ENCODE results near the gene UNC80.

Gene UNC80

DNA sequence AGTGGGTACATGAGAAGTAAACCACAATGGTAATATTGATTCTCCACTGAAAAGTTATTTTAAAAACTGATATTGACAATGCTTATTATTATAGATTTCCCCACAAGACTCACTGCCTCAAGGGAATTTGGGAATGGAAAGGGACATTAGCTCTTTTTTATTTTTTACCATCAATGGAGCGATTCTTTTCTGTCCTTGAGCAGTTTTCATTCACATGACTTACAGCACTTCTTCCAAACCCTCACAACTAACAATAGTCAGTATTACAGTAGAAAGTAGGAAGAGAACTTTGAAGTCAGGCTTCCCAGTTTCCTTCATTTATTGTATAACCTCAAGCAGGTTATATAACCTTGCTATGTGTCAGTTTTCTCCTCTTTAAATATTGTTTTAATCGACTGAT, 4.3 kb upstream of the UNC80 start:
- Mint-ChIP-seq H3K36me3 (ENCODE audit: low read depth) (no peaks in the 10 kb centered on the region), H3K27me3 (ENCODE audit: low read depth) (peaks cover 19% of the 10 kb centered on the region), H3K4me3 (no peak overlapping the region), H3K4me1 (no peaks in the 10 kb centered on the region), H3K27ac (no peak overlapping the region), H3K9me3 (no peaks in the 10 kb centered on the region)
- TF ChIP-seq, protein P1, sequence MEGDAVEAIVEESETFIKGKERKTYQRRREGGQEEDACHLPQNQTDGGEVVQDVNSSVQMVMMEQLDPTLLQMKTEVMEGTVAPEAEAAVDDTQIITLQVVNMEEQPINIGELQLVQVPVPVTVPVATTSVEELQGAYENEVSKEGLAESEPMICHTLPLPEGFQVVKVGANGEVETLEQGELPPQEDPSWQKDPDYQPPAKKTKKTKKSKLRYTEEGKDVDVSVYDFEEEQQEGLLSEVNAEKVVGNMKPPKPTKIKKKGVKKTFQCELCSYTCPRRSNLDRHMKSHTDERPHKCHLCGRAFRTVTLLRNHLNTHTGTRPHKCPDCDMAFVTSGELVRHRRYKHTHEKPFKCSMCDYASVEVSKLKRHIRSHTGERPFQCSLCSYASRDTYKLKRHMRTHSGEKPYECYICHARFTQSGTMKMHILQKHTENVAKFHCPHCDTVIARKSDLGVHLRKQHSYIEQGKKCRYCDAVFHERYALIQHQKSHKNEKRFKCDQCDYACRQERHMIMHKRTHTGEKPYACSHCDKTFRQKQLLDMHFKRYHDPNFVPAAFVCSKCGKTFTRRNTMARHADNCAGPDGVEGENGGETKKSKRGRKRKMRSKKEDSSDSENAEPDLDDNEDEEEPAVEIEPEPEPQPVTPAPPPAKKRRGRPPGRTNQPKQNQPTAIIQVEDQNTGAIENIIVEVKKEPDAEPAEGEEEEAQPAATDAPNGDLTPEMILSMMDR (IDR thresholded peaks at IDR 0.05; ENCODE audit: unreplicated experiment in 3 of 3): no peak

DNA sequence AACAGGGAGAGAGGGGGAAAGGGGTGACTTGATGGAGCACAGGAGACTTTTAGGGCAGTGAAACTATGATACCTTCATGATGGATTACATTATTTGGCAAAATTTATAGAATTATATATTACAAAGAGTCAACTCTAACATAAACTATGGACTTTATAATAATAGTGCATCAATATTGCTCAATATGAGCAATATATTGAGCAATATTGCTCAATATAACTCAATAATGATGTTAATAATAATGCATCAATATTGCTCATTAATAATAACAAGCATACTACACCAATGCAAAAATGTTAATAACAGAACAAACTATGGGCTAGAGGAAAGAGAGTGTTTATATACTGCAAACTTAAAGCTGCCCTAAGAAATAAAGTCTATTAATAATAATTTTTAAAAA, 3.1 kb upstream of the UNC80 start:
- H3K4me1 Mint-ChIP-seq: no peaks in the 10 kb centered on the region
- TF ChIP-seq, protein P1 (IDR thresholded peaks at IDR 0.05; ENCODE audit: unreplicated experiment in 3 of 3): no peak
- H3K9me3 Mint-ChIP-seq: no peaks in the 10 kb centered on the region
- H3K27me3 Mint-ChIP-seq (ENCODE audit: low read depth): peaks cover 25% of the 10 kb centered on the region
- H3K4me3 Mint-ChIP-seq: peak overlapping the region in 1 of 3 experiments; percentile 42
- no peak overlapping the region for H3K27ac Mint-ChIP-seq
- H3K36me3 Mint-ChIP-seq (ENCODE audit: low read depth): no peaks in the 10 kb centered on the region

DNA sequence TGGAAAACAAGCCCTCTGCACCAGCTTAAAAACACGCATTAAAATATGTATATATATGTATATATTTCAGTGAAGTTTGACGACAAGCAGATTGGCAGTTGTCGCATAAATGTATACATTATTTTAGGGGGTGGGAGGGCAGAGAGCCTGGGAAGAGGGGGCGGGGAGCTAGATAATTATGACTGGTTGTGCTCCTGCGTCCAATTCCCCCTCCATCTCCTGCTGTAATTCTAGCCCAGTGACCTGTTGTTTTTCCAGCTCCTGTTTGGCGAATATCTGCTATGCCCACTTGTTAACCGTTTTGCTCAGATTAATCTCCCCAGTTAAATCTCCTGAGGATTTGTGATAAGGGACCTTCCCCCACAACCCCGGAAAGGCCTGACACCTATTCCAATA, 656 bp downstream of the UNC80 start:
- Mint-ChIP-seq H3K27me3 (ENCODE audit: low read depth) (peaks cover 38% of the 10 kb centered on the region), H3K27ac (no peak overlapping the region), H3K36me3 (ENCODE audit: low read depth) (no peaks in the 10 kb centered on the region), H3K4me1 (no peaks in the 10 kb centered on the region), H3K4me3 (peak overlapping the region; percentile 78 to 83 (median 82)), H3K9me3 (no peaks in the 10 kb centered on the region)
- TF ChIP-seq, protein P1 (IDR thresholded peaks at IDR 0.05; ENCODE audit: unreplicated experiment in 3 of 3): no peak

DNA sequence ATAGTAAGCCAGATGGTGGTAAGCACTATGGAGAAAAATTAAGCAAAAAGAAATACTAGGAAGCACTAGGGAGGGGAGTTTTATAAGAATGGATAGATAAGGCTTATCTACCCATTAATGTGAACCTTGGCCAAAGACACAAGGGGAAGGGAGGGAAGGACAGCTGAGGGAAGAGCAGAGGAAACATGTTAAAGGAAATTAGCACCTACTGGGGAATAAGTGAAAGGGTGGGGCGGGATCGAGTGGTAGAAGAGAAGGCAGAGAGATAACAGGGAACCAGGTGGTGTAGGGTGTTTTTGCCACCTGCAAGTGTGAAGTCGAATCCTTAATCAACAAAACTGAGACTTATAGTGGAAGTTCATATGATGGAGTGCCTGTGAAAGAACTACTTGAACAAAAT, 1.7 kb downstream of the UNC80 start:
- Mint-ChIP-seq H3K27me3 (ENCODE audit: low read depth) (peaks cover 39% of the 10 kb centered on the region), H3K36me3 (ENCODE audit: low read depth) (no peaks in the 10 kb centered on the region), H3K9me3 (no peaks in the 10 kb centered on the region), H3K27ac (no peak overlapping the region), H3K4me1 (no peaks in the 10 kb centered on the region), H3K4me3 (peak overlapping the region in 2 of 3 experiments; percentile 33 to 46)
- TF ChIP-seq, protein P1 (IDR thresholded peaks at IDR 0.05; ENCODE audit: unreplicated experiment in 3 of 3): no peak

DNA sequence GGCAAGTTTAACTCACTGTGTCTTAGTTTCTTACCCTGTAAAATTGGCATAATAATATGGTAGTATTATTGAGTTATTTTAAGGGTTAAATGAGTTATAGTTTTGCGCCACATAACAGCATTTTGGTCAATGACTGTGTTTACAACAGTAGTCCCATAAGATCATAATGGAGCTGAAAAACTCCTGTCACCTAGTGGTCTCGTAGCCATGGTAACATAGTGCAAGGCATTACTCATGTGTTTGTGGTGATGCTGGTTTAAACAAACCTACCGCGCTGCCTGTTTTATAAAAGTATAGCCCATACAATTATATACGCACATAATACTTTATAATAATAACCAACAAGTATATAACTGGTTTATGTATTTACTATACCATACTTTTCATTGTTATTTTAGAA, 15.8 kb downstream of the UNC80 start:
- no peaks in the 10 kb centered on the region for H3K4me1 Mint-ChIP-seq
- TF ChIP-seq, protein P1 (IDR thresholded peaks at IDR 0.05; ENCODE audit: unreplicated experiment in 3 of 3): no peak
- H3K27ac Mint-ChIP-seq: no peak overlapping the region
- H3K27me3 Mint-ChIP-seq (ENCODE audit: low read depth): no peaks in the 10 kb centered on the region
- H3K36me3 Mint-ChIP-seq (ENCODE audit: low read depth): no peaks in the 10 kb centered on the region
- no peaks in the 10 kb centered on the region for H3K9me3 Mint-ChIP-seq
- H3K4me3 Mint-ChIP-seq: no peak overlapping the region

DNA sequence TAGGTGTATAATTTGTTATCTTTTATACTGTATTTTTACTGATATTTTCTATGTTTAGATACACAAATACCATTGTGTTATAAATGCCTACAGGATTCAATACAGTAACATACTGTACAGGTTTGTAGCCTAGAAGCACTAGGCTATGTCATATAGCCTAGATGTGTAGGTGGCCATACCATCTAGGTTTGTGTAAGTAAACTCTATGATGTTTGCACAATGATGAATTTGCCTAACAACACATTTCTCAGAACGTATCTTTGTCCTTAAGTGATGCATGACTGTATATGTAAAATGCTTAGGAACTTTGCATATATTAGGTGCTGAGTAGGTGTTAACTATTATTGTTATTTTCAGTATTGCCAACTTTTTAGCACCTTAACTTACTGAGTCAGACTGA, 17.3 kb downstream of the UNC80 start:
- Mint-ChIP-seq H3K27me3 (ENCODE audit: low read depth) (no peaks in the 10 kb centered on the region), H3K27ac (no peak overlapping the region), H3K4me3 (no peak overlapping the region), H3K9me3 (no peaks in the 10 kb centered on the region), H3K4me1 (no peaks in the 10 kb centered on the region), H3K36me3 (ENCODE audit: low read depth) (no peaks in the 10 kb centered on the region)
- TF ChIP-seq, protein P1 (IDR thresholded peaks at IDR 0.05; ENCODE audit: unreplicated experiment in 3 of 3): no peak
